ENCODE data around the gene BPIFA3. TPM values are rescaled to one million over a fixed set of nuclear protein-coding genes. Genes with fewer than 3 reads are reported as not detected.

The BPIFA3 gene
- total and polyA plus RNA-seq, 2 experiments from 2014 or later, result not detected

DNA sequence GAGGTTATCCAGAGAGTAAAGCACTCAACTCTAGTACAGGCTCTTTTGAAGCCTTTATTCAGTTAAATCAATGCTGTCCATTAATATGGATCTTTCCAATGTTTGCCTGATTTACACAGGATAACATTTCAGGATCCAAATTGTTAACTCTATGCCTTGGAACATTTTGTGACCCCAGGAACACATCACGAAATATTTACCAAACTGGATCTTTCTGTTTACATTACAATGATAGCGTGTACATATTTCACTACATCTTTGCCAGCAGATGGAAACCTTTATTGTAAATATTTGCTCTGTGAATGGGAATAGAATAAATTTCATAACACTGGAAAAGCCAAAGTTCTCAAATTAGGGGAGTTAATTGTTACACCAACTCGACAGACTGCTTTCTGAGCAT is 25.7 kb upstream of the BPIFA3 start (continued):
- TF ChIP-seq, protein P1, sequence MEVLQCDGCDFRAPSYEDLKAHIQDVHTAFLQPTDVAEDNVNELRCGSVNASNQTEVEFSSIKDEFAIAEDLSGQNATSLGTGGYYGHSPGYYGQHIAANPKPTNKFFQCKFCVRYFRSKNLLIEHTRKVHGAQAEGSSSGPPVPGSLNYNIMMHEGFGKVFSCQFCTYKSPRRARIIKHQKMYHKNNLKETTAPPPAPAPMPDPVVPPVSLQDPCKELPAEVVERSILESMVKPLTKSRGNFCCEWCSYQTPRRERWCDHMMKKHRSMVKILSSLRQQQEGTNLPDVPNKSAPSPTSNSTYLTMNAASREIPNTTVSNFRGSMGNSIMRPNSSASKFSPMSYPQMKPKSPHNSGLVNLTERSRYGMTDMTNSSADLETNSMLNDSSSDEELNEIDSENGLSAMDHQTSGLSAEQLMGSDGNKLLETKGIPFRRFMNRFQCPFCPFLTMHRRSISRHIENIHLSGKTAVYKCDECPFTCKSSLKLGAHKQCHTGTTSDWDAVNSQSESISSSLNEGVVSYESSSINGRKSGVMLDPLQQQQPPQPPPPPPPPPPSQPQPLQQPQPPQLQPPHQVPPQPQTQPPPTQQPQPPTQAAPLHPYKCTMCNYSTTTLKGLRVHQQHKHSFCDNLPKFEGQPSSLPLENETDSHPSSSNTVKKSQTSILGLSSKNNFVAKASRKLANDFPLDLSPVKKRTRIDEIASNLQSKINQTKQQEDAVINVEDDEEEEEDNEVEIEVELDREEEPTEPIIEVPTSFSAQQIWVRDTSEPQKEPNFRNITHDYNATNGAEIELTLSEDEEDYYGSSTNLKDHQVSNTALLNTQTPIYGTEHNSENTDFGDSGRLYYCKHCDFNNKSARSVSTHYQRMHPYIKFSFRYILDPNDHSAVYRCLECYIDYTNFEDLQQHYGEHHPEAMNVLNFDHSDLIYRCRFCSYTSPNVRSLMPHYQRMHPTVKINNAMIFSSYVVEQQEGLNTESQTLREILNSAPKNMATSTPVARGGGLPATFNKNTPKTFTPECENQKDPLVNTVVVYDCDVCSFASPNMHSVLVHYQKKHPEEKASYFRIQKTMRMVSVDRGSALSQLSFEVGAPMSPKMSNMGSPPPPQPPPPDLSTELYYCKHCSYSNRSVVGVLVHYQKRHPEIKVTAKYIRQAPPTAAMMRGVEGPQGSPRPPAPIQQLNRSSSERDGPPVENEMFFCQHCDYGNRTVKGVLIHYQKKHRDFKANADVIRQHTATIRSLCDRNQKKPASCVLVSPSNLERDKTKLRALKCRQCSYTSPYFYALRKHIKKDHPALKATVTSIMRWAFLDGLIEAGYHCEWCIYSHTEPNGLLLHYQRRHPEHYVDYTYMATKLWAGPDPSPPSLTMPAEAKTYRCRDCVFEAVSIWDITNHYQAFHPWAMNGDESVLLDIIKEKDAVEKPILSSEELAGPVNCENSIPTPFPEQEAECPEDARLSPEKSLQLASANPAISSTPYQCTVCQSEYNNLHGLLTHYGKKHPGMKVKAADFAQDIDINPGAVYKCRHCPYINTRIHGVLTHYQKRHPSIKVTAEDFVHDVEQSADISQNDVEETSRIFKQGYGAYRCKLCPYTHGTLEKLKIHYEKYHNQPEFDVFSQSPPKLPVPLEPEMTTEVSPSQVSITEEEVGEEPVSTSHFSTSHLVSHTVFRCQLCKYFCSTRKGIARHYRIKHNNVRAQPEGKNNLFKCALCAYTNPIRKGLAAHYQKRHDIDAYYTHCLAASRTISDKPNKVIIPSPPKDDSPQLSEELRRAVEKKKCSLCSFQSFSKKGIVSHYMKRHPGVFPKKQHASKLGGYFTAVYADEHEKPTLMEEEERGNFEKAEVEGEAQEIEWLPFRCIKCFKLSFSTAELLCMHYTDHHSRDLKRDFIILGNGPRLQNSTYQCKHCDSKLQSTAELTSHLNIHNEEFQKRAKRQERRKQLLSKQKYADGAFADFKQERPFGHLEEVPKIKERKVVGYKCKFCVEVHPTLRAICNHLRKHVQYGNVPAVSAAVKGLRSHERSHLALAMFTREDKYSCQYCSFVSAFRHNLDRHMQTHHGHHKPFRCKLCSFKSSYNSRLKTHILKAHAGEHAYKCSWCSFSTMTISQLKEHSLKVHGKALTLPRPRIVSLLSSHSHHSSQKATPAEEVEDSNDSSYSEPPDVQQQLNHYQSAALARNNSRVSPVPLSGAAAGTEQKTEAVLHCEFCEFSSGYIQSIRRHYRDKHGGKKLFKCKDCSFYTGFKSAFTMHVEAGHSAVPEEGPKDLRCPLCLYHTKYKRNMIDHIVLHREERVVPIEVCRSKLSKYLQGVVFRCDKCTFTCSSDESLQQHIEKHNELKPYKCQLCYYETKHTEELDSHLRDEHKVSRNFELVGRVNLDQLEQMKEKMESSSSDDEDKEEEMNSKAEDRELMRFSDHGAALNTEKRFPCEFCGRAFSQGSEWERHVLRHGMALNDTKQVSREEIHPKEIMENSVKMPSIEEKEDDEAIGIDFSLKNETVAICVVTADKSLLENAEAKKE (CRISPR knock-in tag; IDR thresholded peaks at IDR 0.05), result no peak
- TF ChIP-seq, protein P2, sequence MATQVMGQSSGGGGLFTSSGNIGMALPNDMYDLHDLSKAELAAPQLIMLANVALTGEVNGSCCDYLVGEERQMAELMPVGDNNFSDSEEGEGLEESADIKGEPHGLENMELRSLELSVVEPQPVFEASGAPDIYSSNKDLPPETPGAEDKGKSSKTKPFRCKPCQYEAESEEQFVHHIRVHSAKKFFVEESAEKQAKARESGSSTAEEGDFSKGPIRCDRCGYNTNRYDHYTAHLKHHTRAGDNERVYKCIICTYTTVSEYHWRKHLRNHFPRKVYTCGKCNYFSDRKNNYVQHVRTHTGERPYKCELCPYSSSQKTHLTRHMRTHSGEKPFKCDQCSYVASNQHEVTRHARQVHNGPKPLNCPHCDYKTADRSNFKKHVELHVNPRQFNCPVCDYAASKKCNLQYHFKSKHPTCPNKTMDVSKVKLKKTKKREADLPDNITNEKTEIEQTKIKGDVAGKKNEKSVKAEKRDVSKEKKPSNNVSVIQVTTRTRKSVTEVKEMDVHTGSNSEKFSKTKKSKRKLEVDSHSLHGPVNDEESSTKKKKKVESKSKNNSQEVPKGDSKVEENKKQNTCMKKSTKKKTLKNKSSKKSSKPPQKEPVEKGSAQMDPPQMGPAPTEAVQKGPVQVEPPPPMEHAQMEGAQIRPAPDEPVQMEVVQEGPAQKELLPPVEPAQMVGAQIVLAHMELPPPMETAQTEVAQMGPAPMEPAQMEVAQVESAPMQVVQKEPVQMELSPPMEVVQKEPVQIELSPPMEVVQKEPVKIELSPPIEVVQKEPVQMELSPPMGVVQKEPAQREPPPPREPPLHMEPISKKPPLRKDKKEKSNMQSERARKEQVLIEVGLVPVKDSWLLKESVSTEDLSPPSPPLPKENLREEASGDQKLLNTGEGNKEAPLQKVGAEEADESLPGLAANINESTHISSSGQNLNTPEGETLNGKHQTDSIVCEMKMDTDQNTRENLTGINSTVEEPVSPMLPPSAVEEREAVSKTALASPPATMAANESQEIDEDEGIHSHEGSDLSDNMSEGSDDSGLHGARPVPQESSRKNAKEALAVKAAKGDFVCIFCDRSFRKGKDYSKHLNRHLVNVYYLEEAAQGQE (IDR thresholded peaks at IDR 0.05; ENCODE audit: unreplicated experiment), result no peak
- no peak for TF ChIP-seq STAT1 (IDR thresholded peaks at IDR 0.05; ENCODE audit: unreplicated experiment)
- TF ChIP-seq ZNF114 (CRISPR knock-in tag; IDR thresholded peaks at IDR 0.05), result no peak

DNA sequence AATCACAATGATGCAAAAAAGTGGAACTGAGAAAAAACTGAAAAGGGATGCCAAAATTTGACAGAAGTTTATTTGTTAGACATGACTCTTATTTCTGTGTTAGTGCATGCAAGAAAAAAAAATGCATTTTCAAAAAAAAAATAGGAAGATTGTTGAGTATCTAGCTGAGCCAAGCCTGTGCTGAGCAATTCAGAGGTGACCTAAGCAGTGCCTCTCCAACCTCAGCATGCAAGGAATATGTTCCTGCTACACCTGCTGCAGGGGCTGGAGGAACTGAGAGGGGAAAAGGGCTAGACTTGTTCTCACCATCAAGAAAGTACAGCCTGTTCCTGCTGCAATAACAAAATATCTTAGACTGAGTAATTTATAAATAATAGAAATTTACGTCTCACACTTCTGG is 25.2 kb upstream of the BPIFA3 start:
- no peak for ATAC-seq
- H3K4me1 ChIP-seq (ENCODE audit: insufficient read depth), result no peaks in the 10 kb centered on the region
- no peaks in the 10 kb centered on the region for H3K27me3 ChIP-seq (ENCODE audit: insufficient read depth)
- Mint-ChIP-seq H3K36me3 (ENCODE audit: low read depth) (no peaks in the 10 kb centered on the region), H3K27me3 (ENCODE audit: insufficient read depth, low read depth, poor library complexity) (peaks cover 5% of the 10 kb centered on the region), H3K4me3 (no peak overlapping the region), H3K27ac (no peak overlapping the region), H3K4me1 (0 out of 3 replicates have a peak, but pooled peaks cover 4% of the 10 kb centered on the region), H3K9me3 (no peaks in the 10 kb centered on the region)
- H3K4me2 ChIP-seq, result no peak overlapping the region
- H4K20me1 ChIP-seq (replicated peaks; ENCODE audit: insufficient read depth), result no peaks in the 10 kb centered on the region
- H2AFZ ChIP-seq, result no peak overlapping the region
- H3K4me3 ChIP-seq, result no peak overlapping the region
- H3K27ac ChIP-seq (ENCODE audit: low read depth), result no peak overlapping the region
- H3K79me2 ChIP-seq (replicated peaks; ENCODE audit: insufficient read depth), result no peaks in the 10 kb centered on the region
- no peaks in the 10 kb centered on the region; the same call in 1 of the 2 replicates for H3K9me2 ChIP-seq (ENCODE audit: insufficient read depth)
- DNase-seq (ENCODE audit: low spot score), result no peak
- H3K36me3 ChIP-seq (ENCODE audit: insufficient read depth), result no peaks in the 10 kb centered on the region
- no peaks in the 10 kb centered on the region for H3F3A ChIP-seq (replicated peaks; ENCODE audit: low read depth)
- TF ChIP-seq JUNB (IDR thresholded peaks at IDR 0.05; ENCODE audit: unreplicated experiment) (no peak), ZNF114 (CRISPR knock-in tag; IDR thresholded peaks at IDR 0.05) (no peak), EZH2 (IDR thresholded peaks at IDR 0.05; ENCODE audit: low read depth, unreplicated experiment) (no peak), POLR2AphosphoS5 (IDR thresholded peaks at IDR 0.05; ENCODE audit: low read depth) (no peak), NANOG (IDR thresholded peaks at IDR 0.05; ENCODE audit: borderline replicate concordance) (no peak), STAT1 (IDR thresholded peaks at IDR 0.05; ENCODE audit: unreplicated experiment) (no peak), CREB1 (CRISPR knock-in tag; IDR thresholded peaks at IDR 0.05; ENCODE audit: low read depth) (no peak), EZH2phosphoT487 (IDR thresholded peaks at IDR 0.05; ENCODE audit: unreplicated experiment) (no peak)
- TF ChIP-seq, protein P3, sequence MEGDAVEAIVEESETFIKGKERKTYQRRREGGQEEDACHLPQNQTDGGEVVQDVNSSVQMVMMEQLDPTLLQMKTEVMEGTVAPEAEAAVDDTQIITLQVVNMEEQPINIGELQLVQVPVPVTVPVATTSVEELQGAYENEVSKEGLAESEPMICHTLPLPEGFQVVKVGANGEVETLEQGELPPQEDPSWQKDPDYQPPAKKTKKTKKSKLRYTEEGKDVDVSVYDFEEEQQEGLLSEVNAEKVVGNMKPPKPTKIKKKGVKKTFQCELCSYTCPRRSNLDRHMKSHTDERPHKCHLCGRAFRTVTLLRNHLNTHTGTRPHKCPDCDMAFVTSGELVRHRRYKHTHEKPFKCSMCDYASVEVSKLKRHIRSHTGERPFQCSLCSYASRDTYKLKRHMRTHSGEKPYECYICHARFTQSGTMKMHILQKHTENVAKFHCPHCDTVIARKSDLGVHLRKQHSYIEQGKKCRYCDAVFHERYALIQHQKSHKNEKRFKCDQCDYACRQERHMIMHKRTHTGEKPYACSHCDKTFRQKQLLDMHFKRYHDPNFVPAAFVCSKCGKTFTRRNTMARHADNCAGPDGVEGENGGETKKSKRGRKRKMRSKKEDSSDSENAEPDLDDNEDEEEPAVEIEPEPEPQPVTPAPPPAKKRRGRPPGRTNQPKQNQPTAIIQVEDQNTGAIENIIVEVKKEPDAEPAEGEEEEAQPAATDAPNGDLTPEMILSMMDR (conservative IDR thresholded peaks at IDR 0.05; ENCODE audit: low read depth in 2 of 2), result no peak
